Small intestine (tissue), 7 donors: Measurements from ENCODE around the gene ASPSCR1. TPM values are rescaled to one million over a fixed set of nuclear protein-coding genes. Genes with fewer than 3 reads are reported as not detected.

Source experiments
- DNase-seq, 2 donors: peaks; one replicate each; pipeline versions ENCODE4 v3.0.0 to v3.0.0-alpha.2; 2013
- FAIRE-seq: peaks from 2 replicates; lab custom pipeline; 2012; peaks lifted over from hg19 to GRCh38; lab: Jason Lieb, UNC
- H3K27ac ChIP-seq, 3 donors: one replicate each; pipeline ENCODE4 v1.5.1; 2013; ENCODE audit warnings: low read length in 2 of 3, mild to moderate bottlenecking in 2 of 3, control low read depth in 1 of 3, inconsistent platforms in 1 of 3, low read depth in 1 of 3, moderate library complexity in 1 of 3
- H3K27me3 ChIP-seq, 3 donors: one replicate each; pipeline ENCODE4 v1.6.1; 2013; ENCODE audit warnings: low read length in 3 of 3, inconsistent platforms in 1 of 3; ENCODE audit not compliant: control insufficient read depth in 3 of 3, insufficient read depth in 3 of 3
- H3K36me3 ChIP-seq, 3 donors: one replicate each; pipeline ENCODE4 v1.6.1; 2013; ENCODE audit warnings: low read length in 3 of 3, inconsistent platforms in 1 of 3, low read depth in 1 of 3, mild to moderate bottlenecking in 1 of 3, moderate library complexity in 1 of 3; ENCODE audit not compliant: control insufficient read depth in 3 of 3, insufficient read depth in 2 of 3
- H3K4me1 ChIP-seq, 3 donors: one replicate each; pipeline ENCODE4 v1.6.1; 2013; ENCODE audit warnings: low read length in 2 of 3, inconsistent platforms in 1 of 3, low read depth in 1 of 3, mild to moderate bottlenecking in 1 of 3, moderate library complexity in 1 of 3; ENCODE audit not compliant: control insufficient read depth in 3 of 3, insufficient read depth in 2 of 3
- H3K4me3 ChIP-seq, 3 donors: one replicate each; pipeline ENCODE4 v1.5.1; 2013; ENCODE audit warnings: low read length in 3 of 3, control low read depth in 1 of 3, inconsistent platforms in 1 of 3, low read depth in 1 of 3, mild to moderate bottlenecking in 1 of 3, moderate library complexity in 1 of 3
- H3K9me3 ChIP-seq, 2 donors: one replicate each; pipeline ENCODE4 v1.6.1; 2013; ENCODE audit warnings: low read depth in 1 of 2, low read length in 1 of 2; ENCODE audit not compliant: control insufficient read depth in 2 of 2, insufficient read depth in 1 of 2
- WGBS, 3 donors: extraction: QIAGEN DNeasy Blood & Tissue Kit; methylation state at CpG; one replicate each; pipeline ENCODE4 v1.1.7; 2013; 5-methylcytosine and 5-hydroxymethylcytosine counted together
- polyA plus RNA-seq, 4 donors: library from polyadenylated mRNA; stranded (reverse) in 3 of 4; unstranded in 1 of 4; fragments of 200-250 nt in 3 of 4; fragments of 120-200 nt in 1 of 4; gene quantifications; one replicate each; pipeline versions ENCODE4 v1.2.1 to v1.2.3, GENCODE V29; 2013
- donor health status: healthy with polysubstance abuse.
- donor health status: control.
- donor health status: control.
- donor health status: Bipolar disorder and iron deficiency.
- donor health status: healthy.

ASPSCR1 gene
- polyA plus RNA-seq, 4 donors: 23.5 to 96.7 (median 47.5) TPM

DNA sequence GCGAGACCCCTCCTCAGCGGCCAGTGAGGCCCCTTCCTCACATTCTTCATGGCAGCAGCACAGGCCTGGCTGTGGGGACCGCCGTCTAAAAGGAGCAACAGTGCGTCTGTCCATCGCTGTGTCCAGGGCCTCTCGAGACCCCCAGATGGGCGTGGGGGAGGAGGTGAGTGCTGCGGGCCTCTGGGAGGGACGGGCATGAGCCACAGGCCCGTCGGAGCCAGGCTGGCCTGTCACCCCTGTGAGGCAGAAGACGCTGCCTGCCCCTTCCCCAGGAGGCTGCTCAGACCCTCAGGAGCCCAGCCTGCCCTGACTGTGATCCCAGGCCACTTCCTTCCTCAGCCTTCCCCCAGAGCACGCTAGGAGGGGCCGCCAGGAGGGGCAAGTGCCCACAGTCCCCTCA lies 38.2 kb upstream of the ASPSCR1 start:
- FAIRE-seq (no peak), DNase-seq (no peak)
- H3K27me3 ChIP-seq: peaks cover 0 to 14% (median 0%) of the 10 kb centered on the region in 3 donors
- no peak overlapping the region for H3K4me3 ChIP-seq
- H3K9me3 ChIP-seq: no peaks in the 10 kb centered on the region
- peaks cover 0 to 10% (median 0%) of the 10 kb centered on the region in 3 donors for H3K36me3 ChIP-seq
- H3K4me1 ChIP-seq: peaks cover 0 to 8% (median 0%) of the 10 kb centered on the region in 3 donors
- WGBS, 3 donors: 68 to 83% (median 79%) methylated on average over 14 to 15 of the region's 15 CpGs
- H3K27ac ChIP-seq: no peak overlapping the region

DNA sequence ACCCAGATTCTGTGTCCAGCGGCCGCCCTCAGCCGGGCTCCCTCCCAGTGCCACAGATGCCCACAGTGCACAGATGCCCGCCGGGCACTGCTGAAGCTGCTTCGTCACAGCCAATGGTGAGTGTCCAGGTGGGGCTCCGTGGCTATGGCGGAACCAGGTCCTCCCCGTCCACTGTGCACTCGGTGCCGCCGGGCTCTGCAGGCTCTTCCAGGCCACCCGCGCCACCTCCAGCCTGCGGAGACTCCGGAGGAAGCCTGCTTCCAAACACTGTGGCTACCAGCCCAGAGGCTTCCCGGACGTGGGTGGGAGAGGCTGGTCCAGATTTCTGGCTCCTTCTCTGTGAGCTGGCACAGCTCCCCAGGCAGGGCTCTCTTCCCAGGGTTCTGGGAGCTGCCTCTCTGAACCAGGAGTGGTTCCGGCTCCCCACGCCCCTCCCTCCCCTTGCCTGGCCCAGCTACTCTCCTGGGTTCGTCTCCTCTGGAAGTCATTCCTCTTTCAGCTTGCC lies 37.5 kb upstream of the ASPSCR1 start:
- H3K9me3 ChIP-seq: no peaks in the 10 kb centered on the region
- no peak for DNase-seq
- 84 to 90% (median 85%) methylated on average over 16 to 21 of the region's 21 CpGs for WGBS, 3 donors
- no peak overlapping the region for H3K27ac ChIP-seq
- peaks cover 0 to 7% (median 0%) of the 10 kb centered on the region in 3 donors for H3K36me3 ChIP-seq
- H3K27me3 ChIP-seq: peaks cover 0 to 14% (median 3%) of the 10 kb centered on the region in 3 donors
- H3K4me1 ChIP-seq: peaks cover 0 to 8% (median 0%) of the 10 kb centered on the region in 3 donors
- no peak for FAIRE-seq
- H3K4me3 ChIP-seq: no peak overlapping the region

GRCh38 chr17:81940538-81941483 lies 36.6 kb upstream of the ASPSCR1 start:
- Histone ChIP-seq H3K36me3 (no peaks in the 10 kb centered on the region), H3K27ac (no peak overlapping the region), H3K9me3 (no peaks in the 10 kb centered on the region), H3K27me3 (peaks cover 0 to 14% (median 3%) of the 10 kb centered on the region in 3 donors), H3K4me1 (peaks cover 0 to 8% (median 0%) of the 10 kb centered on the region in 3 donors), H3K4me3 (no peak overlapping the region)
- DNase-seq: peak in 1 of 2 donors; percentile 54
- no peak for FAIRE-seq
- WGBS, 3 donors: 64 to 90% (median 77%) methylated on average over 51 to 56 of the region's 56 CpGs

DNA sequence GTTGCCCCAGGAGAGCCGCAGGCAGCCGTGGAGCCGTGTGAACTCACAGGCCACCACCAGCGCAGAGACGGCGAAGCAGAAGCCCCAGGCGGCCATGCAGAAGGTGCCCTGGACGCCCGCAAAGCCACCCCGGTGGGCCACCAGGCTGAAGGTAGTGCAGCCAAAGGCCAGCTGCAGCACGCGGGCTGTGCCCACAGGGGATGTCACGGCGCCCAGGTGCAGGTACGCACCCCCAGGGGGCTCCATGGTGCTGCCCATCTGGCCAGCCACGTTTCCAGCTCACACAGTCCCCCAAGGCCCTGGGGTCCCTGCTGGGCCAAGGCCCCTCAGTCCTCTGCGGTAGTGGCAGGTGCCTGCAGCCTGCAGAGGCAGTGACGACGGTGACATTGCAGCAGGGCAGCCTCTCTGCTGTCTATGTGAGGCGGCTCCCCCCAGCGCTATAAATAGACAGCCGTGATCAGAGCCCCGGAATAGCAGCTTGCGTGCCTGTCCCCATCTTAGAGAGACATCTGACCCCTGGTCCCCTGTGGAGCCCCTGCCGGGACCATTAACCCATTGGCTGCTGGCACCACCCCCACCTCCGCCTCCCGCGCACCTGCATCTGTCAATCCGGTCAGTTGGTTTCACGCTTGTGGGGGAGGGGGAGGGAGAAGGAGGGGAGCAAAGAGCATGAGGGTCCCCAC lies 35.8 kb upstream of the ASPSCR1 start:
- peaks cover 0 to 14% (median 3%) of the 10 kb centered on the region in 3 donors for H3K27me3 ChIP-seq
- FAIRE-seq: no peak

DNA sequence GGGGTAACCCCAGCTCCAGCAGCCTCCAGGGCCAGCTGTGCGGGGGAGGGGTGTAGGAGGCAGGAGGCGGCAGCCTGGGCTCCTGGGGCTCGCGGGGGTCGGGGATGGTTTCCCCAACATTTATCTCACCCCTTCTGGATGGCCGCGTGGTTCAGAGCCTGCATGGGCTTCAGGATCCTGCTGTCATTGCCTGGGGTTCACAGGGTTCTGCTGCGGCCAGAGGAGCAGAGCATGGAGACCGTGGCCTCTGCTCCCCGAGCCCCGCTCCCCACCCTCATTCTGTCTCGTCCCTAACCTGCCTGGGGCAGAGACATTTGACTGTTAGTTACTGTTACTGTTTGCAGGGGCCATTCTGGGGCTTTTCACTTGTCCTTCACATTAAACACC lies 35.3 kb upstream of the ASPSCR1 start:
- Histone ChIP-seq H3K27me3 (peaks cover 0 to 14% (median 3%) of the 10 kb centered on the region in 3 donors), H3K9me3 (no peaks in the 10 kb centered on the region), H3K4me1 (peaks cover 0 to 3% (median 0%) of the 10 kb centered on the region in 3 donors), H3K27ac (no peak overlapping the region), H3K4me3 (peak overlapping the region in 1 of 3 donors; percentile 5), H3K36me3 (no peaks in the 10 kb centered on the region)
- FAIRE-seq: no peak
- DNase-seq: no peak
- 38 to 51% (median 49%) methylated on average over 12 of the region's 12 CpGs for WGBS, 3 donors

More for the DNA sequence above, 35.8 kb upstream of the ASPSCR1 start:
- 27 to 49% (median 28%) methylated on average over 26 to 30 of the region's 30 CpGs for WGBS, 3 donors
- H3K36me3 ChIP-seq: no peaks in the 10 kb centered on the region
- H3K4me3 ChIP-seq: peak overlapping the region in 1 of 3 donors; percentile 5
- no peak for DNase-seq
- H3K4me1 ChIP-seq: peaks cover 0 to 6% (median 0%) of the 10 kb centered on the region in 3 donors
- no peak overlapping the region for H3K27ac ChIP-seq
- no peaks in the 10 kb centered on the region for H3K9me3 ChIP-seq

GRCh38 chr17:81944858-81945257 lies 32.6 kb upstream of the ASPSCR1 start:
- Histone ChIP-seq H3K36me3 (no peaks in the 10 kb centered on the region), H3K4me1 (no peaks in the 10 kb centered on the region), H3K27me3 (peaks cover 0 to 14% (median 3%) of the 10 kb centered on the region in 3 donors), H3K27ac (no peak overlapping the region), H3K9me3 (no peaks in the 10 kb centered on the region), H3K4me3 (no peak overlapping the region)
- no peak for DNase-seq
- no peak for FAIRE-seq
- 86 to 93% (median 88%) methylated on average over 9 of the region's 9 CpGs for WGBS, 3 donors

- Histone ChIP-seq H3K27me3 (peaks cover 0 to 7% (median 3%) of the 10 kb centered on the region in 3 donors), H3K9me3 (no peaks in the 10 kb centered on the region), H3K36me3 (no peaks in the 10 kb centered on the region), H3K27ac (no peak within 1 kb of the TSS), H3K4me1 (no peaks in the 10 kb centered on the region), H3K4me3 (no peak within 1 kb of the TSS)
- DNase-seq (no peak), FAIRE-seq (no peak)
- WGBS, 3 donors: 88 to 95% (median 94%) methylated on average over 13 of the region's 13 CpGs
Measured at GRCh38 chr17:81947189-81947588, 30.2 kb upstream of the ASPSCR1 start, which contains the start of gene MYADML2. Gene MYADML2 (minus strand): TSS chr17:81947233. CDS start chr17:81941741, 5,492 bp downstream.
